Erythroblast (primary cell): ENCODE data around the gene UBE2Q1.

ENCODE experiments used
- GATA1 ChIP-seq: IDR thresholded peaks from 2 replicates; pipeline ENCODE4 v1.6.1; 2011; ENCODE audit warnings: low read depth, mild to moderate bottlenecking, control low read depth, low read length, moderate library complexity
- POLR2A ChIP-seq: IDR thresholded peaks from 2 replicates; pipeline ENCODE4 v1.6.1; 2011; ENCODE audit warnings: mild to moderate bottlenecking, low read length

GRCh38 chr1:154551474-154551873 is 7.0 kb downstream of the UBE2Q1 start:
- TF ChIP-seq POLR2A (no peak), GATA1 (no peak)
